HG02885 (cell line): ENCODE data around the gene SLC12A7.
"Not testable (repeated sequence)": the region's sequence is repeated elsewhere in the genome, so short reads cannot be mapped to it uniquely, and the experiment has no call there.

Experiments used
- ATAC-seq: cut with Tn5 transposase; IDR thresholded peaks from one replicate; pipeline ENCODE4 v1.9.1; 2021; ENCODE audit warnings: mild to moderate bottlenecking; ENCODE audit not compliant: unreplicated experiment, poor library complexity

Gene SLC12A7

GRCh38 chr5:1100664-1101574, 10.9 kb downstream of the SLC12A7 start:
- no peak for ATAC-seq

- ATAC-seq: no peak
These were observed 11.8 kb downstream of the SLC12A7 start for GRCh38 chr5:1099926-1100663.

- no peak for ATAC-seq
These were observed 12.8 kb downstream of the SLC12A7 start for GRCh38 chr5:1098986-1099597.

GRCh38 chr5:1097988-1098385, 13.9 kb downstream of the SLC12A7 start:
- not testable (repeated sequence) for ATAC-seq

GRCh38 chr5:1097381-1097987, 14.4 kb downstream of the SLC12A7 start:
- ATAC-seq: no peak

GRCh38 chr5:1096838-1097237, 15.0 kb downstream of the SLC12A7 start:
- no peak for ATAC-seq

GRCh38 chr5:1095990-1096363, 15.9 kb downstream of the SLC12A7 start:
- ATAC-seq: no peak

- no peak for ATAC-seq
These were observed 16.4 kb downstream of the SLC12A7 start for GRCh38 chr5:1095302-1095989.

GRCh38 chr5:1094670-1095190, 17.1 kb downstream of the SLC12A7 start:
- no peak for ATAC-seq

GRCh38 chr5:1093361-1093760, 18.5 kb downstream of the SLC12A7 start:
- no peak for ATAC-seq

GRCh38 chr5:1092122-1092521, 19.7 kb downstream of the SLC12A7 start:
- no peak for ATAC-seq

- ATAC-seq: no peak
These were observed 20.2 kb downstream of the SLC12A7 start for GRCh38 chr5:1091632-1092031.

- ATAC-seq: no peak
These were observed 21.3 kb downstream of the SLC12A7 start for GRCh38 chr5:1090538-1090937.

- ATAC-seq: no peak
These were observed 22.2 kb downstream of the SLC12A7 start for GRCh38 chr5:1089621-1090040.

- no peak for ATAC-seq
These were observed 22.7 kb downstream of the SLC12A7 start for GRCh38 chr5:1089146-1089545.

GRCh38 chr5:1088726-1089125, 23.1 kb downstream of the SLC12A7 start:
- ATAC-seq: no peak

- no peak for ATAC-seq
These were observed 23.8 kb downstream of the SLC12A7 start for GRCh38 chr5:1088031-1088430.

GRCh38 chr5:1087428-1087827, 24.4 kb downstream of the SLC12A7 start:
- ATAC-seq: no peak

GRCh38 chr5:1086871-1087270, 25.0 kb downstream of the SLC12A7 start:
- no peak for ATAC-seq

- no peak for ATAC-seq
These were observed 25.7 kb downstream of the SLC12A7 start for GRCh38 chr5:1086137-1086536.
